ENCODE results near the gene RNF181.
"Not testable (repeated sequence)": the region's sequence is repeated elsewhere in the genome, so short reads cannot be mapped to it uniquely, and the experiment has no call there.

Gene RNF181

DNA sequence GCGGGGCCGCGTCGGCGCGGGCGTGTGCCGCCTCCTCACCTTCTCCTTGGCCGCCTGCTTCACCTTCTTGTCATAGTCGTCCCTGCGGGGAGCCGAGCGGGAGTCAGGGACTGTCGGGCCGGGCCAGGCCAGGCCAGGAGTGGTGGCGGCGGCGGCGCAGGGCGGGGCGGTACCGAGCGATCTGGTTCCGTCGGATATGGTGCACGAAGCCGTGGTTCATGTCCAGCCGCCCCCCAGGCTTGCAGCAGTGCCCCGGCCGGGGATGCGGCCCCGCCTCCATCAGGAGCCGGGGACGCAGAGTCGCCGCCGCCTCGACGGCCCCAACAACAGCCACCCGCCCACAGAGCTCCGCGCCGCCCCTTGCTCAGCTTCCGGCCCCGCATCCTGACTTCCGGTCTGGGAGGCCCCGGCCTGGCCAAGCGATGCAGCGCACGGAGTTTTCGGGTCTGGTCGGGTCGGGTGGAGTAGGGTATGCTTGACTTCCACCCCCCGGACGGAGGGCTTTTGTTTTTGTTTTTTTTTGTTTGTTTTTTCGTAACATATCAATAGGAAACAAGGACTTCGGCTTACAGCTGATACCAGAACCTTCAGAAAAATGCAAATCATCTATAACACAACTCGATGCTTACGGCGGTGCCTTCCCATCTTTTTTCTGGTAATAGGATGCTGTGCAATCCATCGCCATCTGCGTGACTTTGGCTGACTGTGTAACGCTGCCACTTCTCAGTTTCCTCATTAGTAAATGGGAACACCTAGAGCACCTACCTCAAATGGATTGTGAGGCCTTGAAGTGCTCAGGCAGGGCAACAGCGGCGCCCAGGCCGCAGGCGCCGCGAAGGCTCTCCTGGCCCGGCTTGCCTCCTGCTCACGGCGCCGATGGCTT is 16.4 kb downstream of the RNF181 start, which contains the start of gene C2orf68:
Gene C2orf68, minus strand, starts transcription at position 362 of the 883 bp plus-strand sequence. Its CDS starts 82 bp downstream, at position 280.
- H3K4me3 ChIP-seq (ENCODE audit: low read depth, low read length), result peak within 1 kb of the TSS; percentile 92
- peak; percentile 96 for DNase-seq (ENCODE audit: low read depth)
- TF ChIP-seq MYC (IDR thresholded peaks at IDR 0.05; ENCODE audit: low read depth, low read length), result no peak; the same call in 1 of the 2 replicates
- TF ChIP-seq, protein P1, sequence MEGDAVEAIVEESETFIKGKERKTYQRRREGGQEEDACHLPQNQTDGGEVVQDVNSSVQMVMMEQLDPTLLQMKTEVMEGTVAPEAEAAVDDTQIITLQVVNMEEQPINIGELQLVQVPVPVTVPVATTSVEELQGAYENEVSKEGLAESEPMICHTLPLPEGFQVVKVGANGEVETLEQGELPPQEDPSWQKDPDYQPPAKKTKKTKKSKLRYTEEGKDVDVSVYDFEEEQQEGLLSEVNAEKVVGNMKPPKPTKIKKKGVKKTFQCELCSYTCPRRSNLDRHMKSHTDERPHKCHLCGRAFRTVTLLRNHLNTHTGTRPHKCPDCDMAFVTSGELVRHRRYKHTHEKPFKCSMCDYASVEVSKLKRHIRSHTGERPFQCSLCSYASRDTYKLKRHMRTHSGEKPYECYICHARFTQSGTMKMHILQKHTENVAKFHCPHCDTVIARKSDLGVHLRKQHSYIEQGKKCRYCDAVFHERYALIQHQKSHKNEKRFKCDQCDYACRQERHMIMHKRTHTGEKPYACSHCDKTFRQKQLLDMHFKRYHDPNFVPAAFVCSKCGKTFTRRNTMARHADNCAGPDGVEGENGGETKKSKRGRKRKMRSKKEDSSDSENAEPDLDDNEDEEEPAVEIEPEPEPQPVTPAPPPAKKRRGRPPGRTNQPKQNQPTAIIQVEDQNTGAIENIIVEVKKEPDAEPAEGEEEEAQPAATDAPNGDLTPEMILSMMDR (IDR thresholded peaks at IDR 0.05; ENCODE audit: low read depth, low read length), result no peak
- TF ChIP-seq POLR2A (IDR thresholded peaks at IDR 0.05; ENCODE audit: extremely low read depth, insufficient read length), result peak; percentile 92
- TF ChIP-seq, protein P2, sequence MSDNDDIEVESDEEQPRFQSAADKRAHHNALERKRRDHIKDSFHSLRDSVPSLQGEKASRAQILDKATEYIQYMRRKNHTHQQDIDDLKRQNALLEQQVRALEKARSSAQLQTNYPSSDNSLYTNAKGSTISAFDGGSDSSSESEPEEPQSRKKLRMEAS (IDR thresholded peaks at IDR 0.05; ENCODE audit: low read depth, low read length), result no peak

DNA sequence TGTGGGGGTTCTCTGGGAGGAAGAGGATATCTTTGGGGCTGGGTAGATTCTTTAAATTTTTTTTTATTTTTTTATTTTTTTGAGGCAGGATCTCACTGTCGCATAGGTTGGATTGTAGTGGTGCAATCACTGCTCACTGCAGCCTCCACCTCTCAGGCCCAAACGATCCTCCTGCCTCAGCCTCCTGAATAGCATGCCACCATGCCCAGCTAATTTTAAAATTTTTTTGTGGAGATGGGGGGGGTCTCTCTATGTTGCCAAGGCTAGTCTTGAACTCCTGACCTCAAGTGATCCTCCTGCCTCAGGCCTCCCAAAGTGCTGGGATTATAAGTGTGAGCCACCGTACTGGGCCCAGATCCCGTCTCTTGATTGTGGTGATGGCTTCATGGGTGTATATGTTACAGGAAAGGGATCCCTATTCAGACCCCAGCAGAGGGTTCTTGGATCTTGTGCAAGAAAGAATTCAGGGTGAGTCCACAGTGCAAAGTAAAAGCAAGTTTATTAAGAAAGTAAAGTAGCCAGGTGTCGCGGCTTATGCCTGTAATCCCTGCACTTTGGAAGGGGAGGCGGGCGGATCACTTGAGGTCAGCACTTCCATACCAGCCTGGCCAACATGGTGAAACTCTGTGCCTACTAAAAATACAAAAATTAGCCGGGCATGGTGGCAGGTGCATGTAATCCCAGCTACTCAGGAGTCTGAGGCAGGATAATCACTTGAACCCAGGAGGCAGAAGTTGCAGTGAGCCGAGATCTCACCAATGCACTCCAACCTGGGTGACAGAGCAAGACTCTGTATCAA is 18.4 kb downstream of the RNF181 start:
- DNase-seq (ENCODE audit: low read depth), result no peak
- TF ChIP-seq, protein P1 (IDR thresholded peaks at IDR 0.05; ENCODE audit: low read depth, low read length), result no peak
- TF ChIP-seq POLR2A (IDR thresholded peaks at IDR 0.05; ENCODE audit: extremely low read depth, insufficient read length) (no peak), MYC (IDR thresholded peaks at IDR 0.05; ENCODE audit: low read depth, low read length) (no peak)
- TF ChIP-seq, protein P2 (IDR thresholded peaks at IDR 0.05; ENCODE audit: low read depth, low read length), result no peak
- no peak overlapping the region for H3K4me3 ChIP-seq (ENCODE audit: low read depth, low read length)

DNA sequence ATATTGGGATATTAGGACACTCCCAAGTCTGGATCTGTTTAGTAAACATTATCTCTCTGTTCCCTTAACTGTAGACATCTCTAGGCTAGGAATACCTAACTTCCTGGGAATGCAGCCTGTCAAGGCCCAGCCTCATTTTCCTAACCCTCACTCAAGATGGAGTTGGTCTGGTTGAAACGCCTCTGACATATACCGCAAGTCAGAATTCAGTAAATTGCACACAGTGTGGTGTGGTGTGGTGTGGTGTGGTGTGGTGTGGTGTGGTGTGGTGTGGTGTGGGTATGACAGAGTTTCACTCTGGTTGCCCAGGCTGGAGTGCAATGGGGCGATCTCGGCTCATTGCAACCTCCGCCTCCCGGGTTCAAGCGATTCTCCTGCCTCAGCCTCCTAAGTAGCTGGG is 19.2 kb downstream of the RNF181 start:
- DNase-seq (ENCODE audit: low read depth); H3K4me3 ChIP-seq (ENCODE audit: low read depth, low read length): not testable (repeated sequence)

DNA sequence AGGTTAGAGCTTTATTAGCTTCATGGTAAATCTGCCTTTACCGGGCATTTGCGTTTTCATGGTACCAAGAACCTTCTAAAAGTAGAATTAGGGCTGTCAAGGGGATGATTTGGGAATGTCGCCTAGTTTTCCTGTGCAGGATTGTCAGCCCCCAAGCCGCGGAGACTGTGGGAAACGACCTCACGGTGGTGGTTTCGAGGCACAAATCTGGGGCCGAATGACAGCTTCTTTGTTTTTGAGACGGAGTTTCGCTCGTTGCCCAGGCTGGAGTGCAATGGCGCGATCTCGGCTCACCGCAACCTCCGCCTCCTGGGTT is 19.8 kb downstream of the RNF181 start:
- no peak for DNase-seq (ENCODE audit: low read depth)
- no peak overlapping the region for H3K4me3 ChIP-seq (ENCODE audit: low read depth, low read length)
- no peak for TF ChIP-seq MYC (IDR thresholded peaks at IDR 0.05; ENCODE audit: low read depth, low read length)
- TF ChIP-seq, protein P1 (IDR thresholded peaks at IDR 0.05; ENCODE audit: low read depth, low read length), result no peak

DNA sequence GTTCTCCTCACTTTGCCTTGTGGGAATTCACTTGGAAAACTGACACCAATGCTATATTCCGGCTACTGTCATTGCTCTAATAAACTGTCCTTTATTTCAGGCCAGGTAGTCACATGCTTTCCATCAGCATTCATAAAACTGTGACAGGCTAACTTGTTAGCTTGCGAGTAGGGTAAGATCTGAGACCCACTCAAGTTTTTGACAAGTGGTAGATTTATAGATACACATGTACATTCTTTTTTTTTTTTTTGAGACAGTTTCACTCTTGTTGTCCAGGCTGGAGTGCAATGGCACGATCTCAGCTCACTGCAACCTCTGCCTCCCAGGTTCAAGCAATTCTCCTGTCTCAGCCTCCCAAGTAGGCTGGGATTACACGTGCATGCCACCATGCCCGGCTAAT is 22.2 kb downstream of the RNF181 start:
- peak overlapping the region; percentile 78 for H3K4me3 ChIP-seq (ENCODE audit: low read depth, low read length)
- not testable (repeated sequence) for DNase-seq (ENCODE audit: low read depth)

DNA sequence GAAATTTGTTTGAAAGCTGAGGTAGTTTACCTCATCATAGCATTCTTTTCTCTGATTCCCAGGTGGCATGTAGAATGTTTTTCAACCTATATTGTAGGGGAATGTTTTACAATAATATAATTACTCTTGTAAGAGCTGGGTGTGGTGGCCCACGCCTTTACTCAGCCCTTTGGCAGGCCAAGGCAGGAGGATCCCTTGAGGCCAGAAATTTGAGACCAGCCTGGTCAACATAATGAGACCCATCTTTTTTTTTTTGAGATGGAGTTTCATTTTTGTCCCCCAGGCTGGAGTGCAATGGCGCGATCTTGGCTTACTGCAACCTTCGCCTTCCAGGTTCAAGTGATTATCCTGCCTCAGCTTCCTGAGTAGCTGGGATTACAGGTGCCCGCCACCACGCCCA is 24.1 kb downstream of the RNF181 start:
- TF ChIP-seq, protein P1 (IDR thresholded peaks at IDR 0.05; ENCODE audit: low read depth, low read length), result no peak
- no peak overlapping the region for H3K4me3 ChIP-seq (ENCODE audit: low read depth, low read length)
- no peak for DNase-seq (ENCODE audit: low read depth)

DNA sequence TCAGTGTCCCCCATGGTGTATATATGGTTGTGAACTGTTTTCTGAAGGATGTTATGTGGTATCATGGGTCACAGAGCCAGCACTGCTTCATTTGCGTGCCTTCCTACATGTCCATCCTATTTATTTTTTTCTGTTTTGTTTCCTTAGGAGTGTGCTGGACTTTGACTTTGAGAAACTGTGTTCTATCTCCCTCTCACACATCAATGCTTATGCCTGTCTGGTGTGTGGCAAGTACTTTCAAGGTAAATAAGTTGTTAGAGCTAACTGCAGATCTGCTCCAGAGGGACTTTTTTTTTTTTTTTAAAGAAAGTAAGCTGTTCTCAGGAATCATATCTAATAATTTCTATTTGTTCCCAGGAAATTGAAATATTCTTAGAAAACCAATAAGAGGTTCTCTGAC is 25.8 kb downstream of the RNF181 start:
- TF ChIP-seq, protein P2 (IDR thresholded peaks at IDR 0.05; ENCODE audit: low read depth, low read length), result no peak
- no peak for TF ChIP-seq MYC (IDR thresholded peaks at IDR 0.05; ENCODE audit: low read depth, low read length)
- no peak for TF ChIP-seq POLR2A (IDR thresholded peaks at IDR 0.05; ENCODE audit: extremely low read depth, insufficient read length)
- TF ChIP-seq, protein P1 (IDR thresholded peaks at IDR 0.05; ENCODE audit: low read depth, low read length), result no peak
- DNase-seq (ENCODE audit: low read depth), result no peak
- H3K4me3 ChIP-seq (ENCODE audit: low read depth, low read length), result no peak overlapping the region

All from NB4 (cell line).